GM23338 (cell line): ENCODE results near the gene RNF183. TPM values are rescaled to one million over a fixed set of nuclear protein-coding genes. Genes with fewer than 3 reads are reported as not detected.

Experiments used
- ATAC-seq: fragments of 200-7000 bp; cut with Tn5 transposase; 3 replicates; pipeline ENCODE4 v1.9.1; 2020
- DNase-seq: peaks from one replicate; pipeline ENCODE4 v3.0.0-alpha.2; 2015; ENCODE audit warnings: low spot score
- H2AFZ ChIP-seq: fragments of 200-600 bp; sonication (generic); 2 replicates; pipeline ENCODE4 v1.8.0; 2016; ENCODE audit warnings: antibody characterized with exemption, mild to moderate bottlenecking, moderate library complexity
- H3F3A ChIP-seq: fragments of 200-600 bp; sonication (generic); replicated peaks from 2 replicates; pipeline ENCODE4 v1.8.0; 2017; ENCODE audit warnings: antibody characterized with exemption, mixed run types, low read depth
- H3K27ac ChIP-seq: fragments of 200-600 bp; sonication (generic); 2 replicates; pipeline ENCODE4 v1.6.1; 2016; ENCODE audit warnings: low read depth
- H3K27me3 ChIP-seq: fragments of 200-600 bp; sonication (generic); 2 replicates; pipeline ENCODE4 v1.8.0; 2016; ENCODE audit warnings: mild to moderate bottlenecking, mixed run types, moderate library complexity; ENCODE audit not compliant: insufficient read depth
- H3K36me3 ChIP-seq: fragments of 200-600 bp; sonication (generic); 2 replicates; pipeline ENCODE4 v1.8.0; 2016; ENCODE audit warnings: mild to moderate bottlenecking; ENCODE audit not compliant: insufficient read depth
- H3K4me1 ChIP-seq: fragments of 200-600 bp; sonication (generic); 2 replicates; pipeline ENCODE4 v1.8.0; 2016; ENCODE audit warnings: mild to moderate bottlenecking, moderate library complexity; ENCODE audit not compliant: insufficient read depth
- H3K4me2 ChIP-seq: fragments of 200-600 bp; sonication (generic); 2 replicates; pipeline ENCODE4 v1.7.1; 2017; ENCODE audit warnings: mixed run types
- H3K4me3 ChIP-seq: fragments of 200-600 bp; sonication (generic); 2 replicates; pipeline ENCODE4 v1.6.1; 2016; ENCODE audit warnings: mixed run types
- H3K79me2 ChIP-seq: fragments of 200-600 bp; sonication (generic); replicated peaks from 2 replicates; pipeline ENCODE4 v1.8.0; 2017; ENCODE audit warnings: mild to moderate bottlenecking; ENCODE audit not compliant: insufficient read depth
- H3K9me2 ChIP-seq: fragments of 200-600 bp; sonication (generic); 2 replicates; pipeline ENCODE4 v1.8.0; 2017; ENCODE audit not compliant: insufficient read depth
- H4K20me1 ChIP-seq: fragments of 200-600 bp; sonication (generic); replicated peaks from 2 replicates; pipeline ENCODE4 v1.8.0; 2017; ENCODE audit warnings: mild to moderate bottlenecking; ENCODE audit not compliant: insufficient read depth
- H3K27ac Mint-ChIP-seq: 2 replicates; pipeline ENCODE4 v1.8.0; 2020; ENCODE audit warnings: inconsistent platforms, mild to moderate bottlenecking, moderate library complexity, mixed read lengths
- H3K27me3 Mint-ChIP-seq: 3 replicates; pipeline ENCODE4 v1.8.0; 2022; ENCODE audit warnings: low read depth, mild to moderate bottlenecking, moderate library complexity, mixed read lengths, inconsistent platforms; ENCODE audit not compliant: insufficient read depth, poor library complexity
- H3K36me3 Mint-ChIP-seq: 3 replicates; pipeline ENCODE4 v1.8.0; 2021; ENCODE audit warnings: low read depth, mild to moderate bottlenecking, inconsistent platforms, moderate library complexity, mixed read lengths
- H3K4me1 Mint-ChIP-seq: 3 replicates; pipeline ENCODE4 v1.8.0; 2020; ENCODE audit warnings: mild to moderate bottlenecking, inconsistent platforms, mixed read lengths
- H3K4me3 Mint-ChIP-seq: 3 replicates; pipeline ENCODE4 v1.8.0; 2021; ENCODE audit warnings: moderate library complexity, mild to moderate bottlenecking, inconsistent platforms, mixed read lengths
- H3K9me3 Mint-ChIP-seq: 3 replicates; pipeline ENCODE4 v1.8.0; 2020; ENCODE audit warnings: moderate library complexity, mild to moderate bottlenecking, inconsistent platforms, mixed read lengths
- CREB1 ChIP-seq: fragments of 250-450 bp; sonication (Bioruptor Pico); IDR thresholded peaks from 2 replicates; pipeline ENCODE4 v1.5.0; 2020; ENCODE audit warnings: low read depth, mild to moderate bottlenecking, moderate library complexity
- EZH2 ChIP-seq: fragments of 200-600 bp; sonication (generic); IDR thresholded peaks from one replicate; pipeline ENCODE4 v1.8.0; 2017; ENCODE audit warnings: antibody characterized with exemption, mild to moderate bottlenecking, low read depth; ENCODE audit not compliant: unreplicated experiment
- EZH2phosphoT487 ChIP-seq: fragments of 200-600 bp; sonication (generic); IDR thresholded peaks from one replicate; pipeline ENCODE4 v1.8.1; 2018; ENCODE audit warnings: antibody characterized with exemption; ENCODE audit not compliant: unreplicated experiment
- JUNB ChIP-seq: IDR thresholded peaks from one replicate; pipeline ENCODE4 v1.6.1; 2016; ENCODE audit warnings: antibody characterized with exemption; ENCODE audit not compliant: unreplicated experiment
- NANOG ChIP-seq: IDR thresholded peaks from 2 replicates; pipeline ENCODE4 v1.6.1; 2016; ENCODE audit warnings: antibody characterized with exemption, borderline replicate concordance
- POLR2AphosphoS5 ChIP-seq: IDR thresholded peaks from 2 replicates; pipeline ENCODE4 v1.6.1; 2016; ENCODE audit warnings: antibody characterized with exemption, low read depth
- STAT1 ChIP-seq: IDR thresholded peaks from one replicate; pipeline ENCODE4 v1.6.1; 2016; ENCODE audit warnings: antibody characterized with exemption; ENCODE audit not compliant: unreplicated experiment
- ZNF114 ChIP-seq: fragments of 250-450 bp; sonication (Bioruptor Pico); IDR thresholded peaks from 2 replicates; pipeline ENCODE4 v1.5.0; 2020; ENCODE audit warnings: mild to moderate bottlenecking, moderate library complexity
- ZNF331 ChIP-seq: fragments of 250-450 bp; sonication (Bioruptor Pico); IDR thresholded peaks from 2 replicates; pipeline ENCODE4 v1.5.0; 2020; ENCODE audit warnings: low read depth, mild to moderate bottlenecking, moderate library complexity
- polyA plus RNA-seq: library from polyadenylated mRNA; unstranded; fragments of >200 nt; fragmentation: Nextera tagmentation; extraction: Ambion mirVana; gene quantifications from 2 replicates; pipeline ENCODE4 v1.2.1, GENCODE V29; 2016
- total RNA-seq: library from RNA; depleted of rRNA; stranded (reverse); fragments of >200 nt; shearing (Covaris generic); gene quantifications from 2 replicates; pipeline ENCODE4 v1.2.3, GENCODE V29; 2014
- TF ChIP-seq, protein P1 (sequence below): IDR thresholded peaks from one replicate; pipeline ENCODE4 v1.6.1; 2018; ENCODE audit warnings: antibody characterized with exemption; ENCODE audit not compliant: unreplicated experiment
- TF ChIP-seq, protein P2 (sequence below), 2 experiments: fragments of 200-600 bp in 1 of 2; sonication (generic) in 1 of 2; conservative IDR thresholded peaks; 2 replicates each; pipeline versions ENCODE4 v1.5.1 to v1.6.1; 2016 to 2017; ENCODE audit warnings: antibody characterized with exemption in 2 of 2, low read depth in 2 of 2, mild to moderate bottlenecking in 2 of 2, moderate library complexity in 1 of 2
- TF ChIP-seq, protein P3 (sequence below): fragments of 250-450 bp; sonication (Bioruptor Pico); IDR thresholded peaks from 2 replicates; pipeline ENCODE4 v1.5.0; 2020; ENCODE audit warnings: mild to moderate bottlenecking, moderate library complexity
- TF ChIP-seq, protein P4 (sequence below): IDR thresholded peaks from 2 replicates; pipeline ENCODE4 v1.6.1; 2016; ENCODE audit warnings: antibody characterized with exemption

RNF183 gene
- total and polyA plus RNA-seq, 2 experiments from 2014 or later: 0.42 TPM; not detected in 1

DNA sequence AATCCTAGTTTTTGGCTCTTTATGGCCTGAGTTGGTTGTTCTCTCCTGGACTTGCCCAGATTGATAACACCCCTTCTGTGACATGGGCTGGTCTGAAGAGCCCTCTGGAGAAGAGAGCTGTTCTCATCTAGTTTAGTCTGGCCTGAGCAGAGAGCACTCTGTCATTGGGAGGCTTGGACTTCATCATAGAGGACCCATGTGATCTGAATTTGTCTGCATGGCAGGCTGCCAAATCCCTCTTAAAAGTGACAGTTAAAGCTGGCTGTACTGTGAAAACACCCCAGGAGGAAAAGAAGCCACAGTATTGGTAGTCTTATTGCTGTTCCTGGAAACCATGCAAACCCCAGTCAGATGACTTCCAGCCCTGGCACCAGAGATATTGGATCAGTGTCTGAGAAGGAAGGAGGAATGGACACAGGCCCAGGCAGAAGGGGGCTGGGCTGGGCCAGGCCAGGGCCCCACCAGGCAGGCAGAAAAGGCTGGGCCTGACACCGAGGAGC, 40.6 kb upstream of the RNF183 start:
- peaks cover 24% of the 10 kb centered on the region for H3K27me3 Mint-ChIP-seq
- H3K9me3 Mint-ChIP-seq: no peaks in the 10 kb centered on the region
- H3K27me3 ChIP-seq: peaks cover 31% of the 10 kb centered on the region

More for the DNA sequence above, 40.6 kb upstream of the RNF183 start:
- Histone ChIP-seq H3K4me1 (no peaks in the 10 kb centered on the region; the same call in 1 of the 2 replicates), H3K27ac (no peak overlapping the region), H2AFZ (no peak overlapping the region), H3K4me2 (no peak overlapping the region), H3K79me2 (no peaks in the 10 kb centered on the region), H4K20me1 (no peaks in the 10 kb centered on the region), H3K36me3 (no peaks in the 10 kb centered on the region), H3K4me3 (no peak overlapping the region), H3K9me2 (no peaks in the 10 kb centered on the region), H3F3A (no peaks in the 10 kb centered on the region)
- Mint-ChIP-seq H3K4me1 (peaks cover 5% of the 10 kb centered on the region; the same call in 1 of the 3 replicates), H3K36me3 (no peaks in the 10 kb centered on the region), H3K27ac (no peak overlapping the region), H3K4me3 (no peak overlapping the region)
- ATAC-seq (no peak), DNase-seq (no peak)
- TF ChIP-seq, protein P1, sequence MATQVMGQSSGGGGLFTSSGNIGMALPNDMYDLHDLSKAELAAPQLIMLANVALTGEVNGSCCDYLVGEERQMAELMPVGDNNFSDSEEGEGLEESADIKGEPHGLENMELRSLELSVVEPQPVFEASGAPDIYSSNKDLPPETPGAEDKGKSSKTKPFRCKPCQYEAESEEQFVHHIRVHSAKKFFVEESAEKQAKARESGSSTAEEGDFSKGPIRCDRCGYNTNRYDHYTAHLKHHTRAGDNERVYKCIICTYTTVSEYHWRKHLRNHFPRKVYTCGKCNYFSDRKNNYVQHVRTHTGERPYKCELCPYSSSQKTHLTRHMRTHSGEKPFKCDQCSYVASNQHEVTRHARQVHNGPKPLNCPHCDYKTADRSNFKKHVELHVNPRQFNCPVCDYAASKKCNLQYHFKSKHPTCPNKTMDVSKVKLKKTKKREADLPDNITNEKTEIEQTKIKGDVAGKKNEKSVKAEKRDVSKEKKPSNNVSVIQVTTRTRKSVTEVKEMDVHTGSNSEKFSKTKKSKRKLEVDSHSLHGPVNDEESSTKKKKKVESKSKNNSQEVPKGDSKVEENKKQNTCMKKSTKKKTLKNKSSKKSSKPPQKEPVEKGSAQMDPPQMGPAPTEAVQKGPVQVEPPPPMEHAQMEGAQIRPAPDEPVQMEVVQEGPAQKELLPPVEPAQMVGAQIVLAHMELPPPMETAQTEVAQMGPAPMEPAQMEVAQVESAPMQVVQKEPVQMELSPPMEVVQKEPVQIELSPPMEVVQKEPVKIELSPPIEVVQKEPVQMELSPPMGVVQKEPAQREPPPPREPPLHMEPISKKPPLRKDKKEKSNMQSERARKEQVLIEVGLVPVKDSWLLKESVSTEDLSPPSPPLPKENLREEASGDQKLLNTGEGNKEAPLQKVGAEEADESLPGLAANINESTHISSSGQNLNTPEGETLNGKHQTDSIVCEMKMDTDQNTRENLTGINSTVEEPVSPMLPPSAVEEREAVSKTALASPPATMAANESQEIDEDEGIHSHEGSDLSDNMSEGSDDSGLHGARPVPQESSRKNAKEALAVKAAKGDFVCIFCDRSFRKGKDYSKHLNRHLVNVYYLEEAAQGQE: no peak
- TF ChIP-seq POLR2AphosphoS5 (no peak), ZNF331 (no peak), NANOG (no peak), EZH2 (no peak), CREB1 (no peak), ZNF114 (CRISPR knock-in tag) (no peak), EZH2phosphoT487 (no peak), JUNB (no peak), STAT1 (no peak)
- TF ChIP-seq, protein P2, sequence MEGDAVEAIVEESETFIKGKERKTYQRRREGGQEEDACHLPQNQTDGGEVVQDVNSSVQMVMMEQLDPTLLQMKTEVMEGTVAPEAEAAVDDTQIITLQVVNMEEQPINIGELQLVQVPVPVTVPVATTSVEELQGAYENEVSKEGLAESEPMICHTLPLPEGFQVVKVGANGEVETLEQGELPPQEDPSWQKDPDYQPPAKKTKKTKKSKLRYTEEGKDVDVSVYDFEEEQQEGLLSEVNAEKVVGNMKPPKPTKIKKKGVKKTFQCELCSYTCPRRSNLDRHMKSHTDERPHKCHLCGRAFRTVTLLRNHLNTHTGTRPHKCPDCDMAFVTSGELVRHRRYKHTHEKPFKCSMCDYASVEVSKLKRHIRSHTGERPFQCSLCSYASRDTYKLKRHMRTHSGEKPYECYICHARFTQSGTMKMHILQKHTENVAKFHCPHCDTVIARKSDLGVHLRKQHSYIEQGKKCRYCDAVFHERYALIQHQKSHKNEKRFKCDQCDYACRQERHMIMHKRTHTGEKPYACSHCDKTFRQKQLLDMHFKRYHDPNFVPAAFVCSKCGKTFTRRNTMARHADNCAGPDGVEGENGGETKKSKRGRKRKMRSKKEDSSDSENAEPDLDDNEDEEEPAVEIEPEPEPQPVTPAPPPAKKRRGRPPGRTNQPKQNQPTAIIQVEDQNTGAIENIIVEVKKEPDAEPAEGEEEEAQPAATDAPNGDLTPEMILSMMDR (conservative IDR thresholded peaks at IDR 0.05; ENCODE audit: low read depth in 2 of 2): no peak
- TF ChIP-seq, protein P3, sequence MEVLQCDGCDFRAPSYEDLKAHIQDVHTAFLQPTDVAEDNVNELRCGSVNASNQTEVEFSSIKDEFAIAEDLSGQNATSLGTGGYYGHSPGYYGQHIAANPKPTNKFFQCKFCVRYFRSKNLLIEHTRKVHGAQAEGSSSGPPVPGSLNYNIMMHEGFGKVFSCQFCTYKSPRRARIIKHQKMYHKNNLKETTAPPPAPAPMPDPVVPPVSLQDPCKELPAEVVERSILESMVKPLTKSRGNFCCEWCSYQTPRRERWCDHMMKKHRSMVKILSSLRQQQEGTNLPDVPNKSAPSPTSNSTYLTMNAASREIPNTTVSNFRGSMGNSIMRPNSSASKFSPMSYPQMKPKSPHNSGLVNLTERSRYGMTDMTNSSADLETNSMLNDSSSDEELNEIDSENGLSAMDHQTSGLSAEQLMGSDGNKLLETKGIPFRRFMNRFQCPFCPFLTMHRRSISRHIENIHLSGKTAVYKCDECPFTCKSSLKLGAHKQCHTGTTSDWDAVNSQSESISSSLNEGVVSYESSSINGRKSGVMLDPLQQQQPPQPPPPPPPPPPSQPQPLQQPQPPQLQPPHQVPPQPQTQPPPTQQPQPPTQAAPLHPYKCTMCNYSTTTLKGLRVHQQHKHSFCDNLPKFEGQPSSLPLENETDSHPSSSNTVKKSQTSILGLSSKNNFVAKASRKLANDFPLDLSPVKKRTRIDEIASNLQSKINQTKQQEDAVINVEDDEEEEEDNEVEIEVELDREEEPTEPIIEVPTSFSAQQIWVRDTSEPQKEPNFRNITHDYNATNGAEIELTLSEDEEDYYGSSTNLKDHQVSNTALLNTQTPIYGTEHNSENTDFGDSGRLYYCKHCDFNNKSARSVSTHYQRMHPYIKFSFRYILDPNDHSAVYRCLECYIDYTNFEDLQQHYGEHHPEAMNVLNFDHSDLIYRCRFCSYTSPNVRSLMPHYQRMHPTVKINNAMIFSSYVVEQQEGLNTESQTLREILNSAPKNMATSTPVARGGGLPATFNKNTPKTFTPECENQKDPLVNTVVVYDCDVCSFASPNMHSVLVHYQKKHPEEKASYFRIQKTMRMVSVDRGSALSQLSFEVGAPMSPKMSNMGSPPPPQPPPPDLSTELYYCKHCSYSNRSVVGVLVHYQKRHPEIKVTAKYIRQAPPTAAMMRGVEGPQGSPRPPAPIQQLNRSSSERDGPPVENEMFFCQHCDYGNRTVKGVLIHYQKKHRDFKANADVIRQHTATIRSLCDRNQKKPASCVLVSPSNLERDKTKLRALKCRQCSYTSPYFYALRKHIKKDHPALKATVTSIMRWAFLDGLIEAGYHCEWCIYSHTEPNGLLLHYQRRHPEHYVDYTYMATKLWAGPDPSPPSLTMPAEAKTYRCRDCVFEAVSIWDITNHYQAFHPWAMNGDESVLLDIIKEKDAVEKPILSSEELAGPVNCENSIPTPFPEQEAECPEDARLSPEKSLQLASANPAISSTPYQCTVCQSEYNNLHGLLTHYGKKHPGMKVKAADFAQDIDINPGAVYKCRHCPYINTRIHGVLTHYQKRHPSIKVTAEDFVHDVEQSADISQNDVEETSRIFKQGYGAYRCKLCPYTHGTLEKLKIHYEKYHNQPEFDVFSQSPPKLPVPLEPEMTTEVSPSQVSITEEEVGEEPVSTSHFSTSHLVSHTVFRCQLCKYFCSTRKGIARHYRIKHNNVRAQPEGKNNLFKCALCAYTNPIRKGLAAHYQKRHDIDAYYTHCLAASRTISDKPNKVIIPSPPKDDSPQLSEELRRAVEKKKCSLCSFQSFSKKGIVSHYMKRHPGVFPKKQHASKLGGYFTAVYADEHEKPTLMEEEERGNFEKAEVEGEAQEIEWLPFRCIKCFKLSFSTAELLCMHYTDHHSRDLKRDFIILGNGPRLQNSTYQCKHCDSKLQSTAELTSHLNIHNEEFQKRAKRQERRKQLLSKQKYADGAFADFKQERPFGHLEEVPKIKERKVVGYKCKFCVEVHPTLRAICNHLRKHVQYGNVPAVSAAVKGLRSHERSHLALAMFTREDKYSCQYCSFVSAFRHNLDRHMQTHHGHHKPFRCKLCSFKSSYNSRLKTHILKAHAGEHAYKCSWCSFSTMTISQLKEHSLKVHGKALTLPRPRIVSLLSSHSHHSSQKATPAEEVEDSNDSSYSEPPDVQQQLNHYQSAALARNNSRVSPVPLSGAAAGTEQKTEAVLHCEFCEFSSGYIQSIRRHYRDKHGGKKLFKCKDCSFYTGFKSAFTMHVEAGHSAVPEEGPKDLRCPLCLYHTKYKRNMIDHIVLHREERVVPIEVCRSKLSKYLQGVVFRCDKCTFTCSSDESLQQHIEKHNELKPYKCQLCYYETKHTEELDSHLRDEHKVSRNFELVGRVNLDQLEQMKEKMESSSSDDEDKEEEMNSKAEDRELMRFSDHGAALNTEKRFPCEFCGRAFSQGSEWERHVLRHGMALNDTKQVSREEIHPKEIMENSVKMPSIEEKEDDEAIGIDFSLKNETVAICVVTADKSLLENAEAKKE: no peak
- TF ChIP-seq, protein P4, sequence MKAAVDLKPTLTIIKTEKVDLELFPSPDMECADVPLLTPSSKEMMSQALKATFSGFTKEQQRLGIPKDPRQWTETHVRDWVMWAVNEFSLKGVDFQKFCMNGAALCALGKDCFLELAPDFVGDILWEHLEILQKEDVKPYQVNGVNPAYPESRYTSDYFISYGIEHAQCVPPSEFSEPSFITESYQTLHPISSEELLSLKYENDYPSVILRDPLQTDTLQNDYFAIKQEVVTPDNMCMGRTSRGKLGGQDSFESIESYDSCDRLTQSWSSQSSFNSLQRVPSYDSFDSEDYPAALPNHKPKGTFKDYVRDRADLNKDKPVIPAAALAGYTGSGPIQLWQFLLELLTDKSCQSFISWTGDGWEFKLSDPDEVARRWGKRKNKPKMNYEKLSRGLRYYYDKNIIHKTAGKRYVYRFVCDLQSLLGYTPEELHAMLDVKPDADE: no peak
